ENCODE data around the gene CNTNAP3.
"Not testable (repeated sequence)": the region's sequence is repeated elsewhere in the genome, so short reads cannot be mapped to it uniquely, and the experiment has no call there.

The CNTNAP3 gene

GRCh38 chr9:39287980-39288379 is at the start of gene CNTNAP3:
Gene CNTNAP3, minus strand, starts transcription at chr9:39288167. Its CDS starts 103 bp downstream, at chr9:39288064.
- not testable (repeated sequence) for DNase-seq

GRCh38 chr9:39279995-39280394 is 8.0 kb downstream of the CNTNAP3 start:
- DNase-seq, result not testable (repeated sequence)

GRCh38 chr9:39242513-39242912 is 45.5 kb downstream of the CNTNAP3 start:
- DNase-seq, result not testable (repeated sequence)

- DNase-seq, result not testable (repeated sequence)
Measured at GRCh38 chr9:39232130-39232991, 55.6 kb downstream of the CNTNAP3 start.

GRCh38 chr9:39215976-39216375 is 72.0 kb downstream of the CNTNAP3 start:
- not testable (repeated sequence) for DNase-seq

GRCh38 chr9:39209773-39210172 is 78.2 kb downstream of the CNTNAP3 start:
- DNase-seq, result not testable (repeated sequence)

- not testable (repeated sequence) for DNase-seq
Measured at GRCh38 chr9:39206643-39207042, 81.3 kb downstream of the CNTNAP3 start.

GRCh38 chr9:39205842-39206241 is 82.1 kb downstream of the CNTNAP3 start:
- DNase-seq, result not testable (repeated sequence)

GRCh38 chr9:39200412-39200811 is 87.6 kb downstream of the CNTNAP3 start:
- DNase-seq, result not testable (repeated sequence)

GRCh38 chr9:39198000-39198709 is 89.8 kb downstream of the CNTNAP3 start:
- DNase-seq, result not testable (repeated sequence)

GRCh38 chr9:39171370-39171769 is 116.6 kb downstream of the CNTNAP3 start:
- not testable (repeated sequence) for DNase-seq

GRCh38 chr9:39157714-39158113 is 130.3 kb downstream of the CNTNAP3 start:
- not testable (repeated sequence) for DNase-seq

- DNase-seq, result not testable (repeated sequence)
Measured at GRCh38 chr9:39132826-39133552, 155.0 kb downstream of the CNTNAP3 start.

GRCh38 chr9:39121401-39121800 is 166.6 kb downstream of the CNTNAP3 start:
- DNase-seq, result not testable (repeated sequence)

- DNase-seq, result not testable (repeated sequence)
Measured at GRCh38 chr9:39111746-39112145, 176.2 kb downstream of the CNTNAP3 start.

GRCh38 chr9:39108145-39108544 is 179.8 kb downstream of the CNTNAP3 start:
- no peak for DNase-seq

- not testable (repeated sequence) for DNase-seq
Measured at GRCh38 chr9:39097208-39097607, 190.8 kb downstream of the CNTNAP3 start.

- not testable (repeated sequence) for DNase-seq
Measured at GRCh38 chr9:39085311-39085710, 202.7 kb downstream of the CNTNAP3 start.

- DNase-seq, result not testable (repeated sequence)
Measured at GRCh38 chr9:39082574-39082973, 205.4 kb downstream of the CNTNAP3 start.

GRCh38 chr9:39080081-39080480 is 207.9 kb downstream of the CNTNAP3 start:
- not testable (repeated sequence) for DNase-seq

GRCh38 chr9:39078621-39079256 is 209.2 kb downstream of the CNTNAP3 start:
- DNase-seq, result not testable (repeated sequence)

GRCh38 chr9:39073537-39073936 is 214.4 kb downstream of the CNTNAP3 start:
- not testable (repeated sequence) for DNase-seq

Data from NCI-H510A treated with DMSO at 0.1 percent for 48 hours (cell line).